ENCODE measurements around the gene ABCC9. TPM values are rescaled to one million over a fixed set of nuclear protein-coding genes. Genes with fewer than 3 reads are reported as not detected.

Gene ABCC9
- total RNA-seq, 4 donors from 2014 or later, result 76.1 to 140 (median 118) TPM

GRCh38 chr12:21888276-21888863 is 52.9 kb downstream of the ABCC9 start:
- Histone ChIP-seq H3K36me3 (peaks cover 0 to 11% of the 10 kb centered on the region in 2 donors), H3K27me3 (no peaks in the 10 kb centered on the region), H3K4me1 (peaks cover 35 to 47% of the 10 kb centered on the region in 2 donors), H3K9me3 (no peaks in the 10 kb centered on the region), H3K4me3 (no peak overlapping the region), H3K27ac (peak overlapping the region; percentile 31 to 81 (median 42))
- TF ChIP-seq CTCF (IDR thresholded peaks at IDR 0.05 in 4 of 5, conservative IDR thresholded peaks at IDR 0.05 in 1 of 5) (no peak), POLR2A (IDR thresholded peaks at IDR 0.05) (no peak)
- in situ Hi-C loops (cut with MboI; ENCODE audit: low sequenced_read_pairs in 4 of 4), result no loop called here
- DNase-seq, result no peak
- no peak for ATAC-seq
- intact Hi-C loops (cut with DNase I; ENCODE audit: low total_unique reads), result no loop called here

GRCh38 chr12:21884936-21885335 is 56.3 kb downstream of the ABCC9 start:
- in situ Hi-C loops (cut with MboI; ENCODE audit: low sequenced_read_pairs in 4 of 4) (no loop called here), intact Hi-C loops (cut with DNase I; ENCODE audit: low total_unique reads) (loop anchor here (5.0 kb wide), 1 partner anchor 57 kb away; the partner anchor contains the start of gene ABCC9)
- Histone ChIP-seq H3K4me3 (no peak overlapping the region), H3K27ac (peak overlapping the region; percentile 79 to 82 (median 81)), H3K4me1 (peaks cover 41 to 56% of the 10 kb centered on the region in 2 donors), H3K27me3 (no peaks in the 10 kb centered on the region), H3K36me3 (peaks cover 0 to 11% of the 10 kb centered on the region in 2 donors), H3K9me3 (no peaks in the 10 kb centered on the region)
- ATAC-seq (no peak), DNase-seq (no peak)
- TF ChIP-seq CTCF (IDR thresholded peaks at IDR 0.05 in 4 of 5, conservative IDR thresholded peaks at IDR 0.05 in 1 of 5), result no peak
- TF ChIP-seq POLR2A (IDR thresholded peaks at IDR 0.05), result no peak

GRCh38 chr12:21882635-21883034 is 58.6 kb downstream of the ABCC9 start:
- H3K9me3 ChIP-seq, result no peaks in the 10 kb centered on the region
- intact Hi-C loops (cut with DNase I; ENCODE audit: low total_unique reads), result loop anchor here (2.0 to 5.0 kb wide), 2 partner anchors 56 to 60 kb away; partner anchors contain the start of gene ABCC9
- H3K36me3 ChIP-seq, result peaks cover 0 to 10% of the 10 kb centered on the region in 2 donors
- in situ Hi-C loops (cut with MboI; ENCODE audit: low sequenced_read_pairs in 4 of 4), result no loop called here
- DNase-seq (no peak), ATAC-seq (no peak)
- no peak overlapping the region for H3K4me3 ChIP-seq
- TF ChIP-seq POLR2A (IDR thresholded peaks at IDR 0.05), result no peak
- no peak for TF ChIP-seq CTCF (IDR thresholded peaks at IDR 0.05 in 4 of 5, conservative IDR thresholded peaks at IDR 0.05 in 1 of 5)
- H3K4me1 ChIP-seq, result peaks cover 46% of the 10 kb centered on the region in 2 donors
- H3K27me3 ChIP-seq, result no peaks in the 10 kb centered on the region
- H3K27ac ChIP-seq, result peak overlapping the region; percentile 79 to 82 (median 81)

GRCh38 chr12:21881965-21882364 is 59.3 kb downstream of the ABCC9 start:
- peaks cover 46% of the 10 kb centered on the region in 2 donors for H3K4me1 ChIP-seq
- H3K36me3 ChIP-seq, result peaks cover 0 to 4% of the 10 kb centered on the region in 2 donors
- in situ Hi-C loops (cut with MboI; ENCODE audit: low sequenced_read_pairs in 4 of 4), result no loop called here
- intact Hi-C loops (cut with DNase I; ENCODE audit: low total_unique reads), result loop anchor here (2.0 to 5.0 kb wide), 2 partner anchors 55 to 60 kb away; partner anchors contain the start of gene ABCC9
- H3K9me3 ChIP-seq, result no peaks in the 10 kb centered on the region
- H3K4me3 ChIP-seq, result no peak overlapping the region
- peak; percentile 88 to 95 for ATAC-seq
- H3K27ac ChIP-seq, result peak overlapping the region; percentile 79 to 82 (median 81)
- H3K27me3 ChIP-seq, result no peaks in the 10 kb centered on the region
- no peak for TF ChIP-seq POLR2A (IDR thresholded peaks at IDR 0.05)
- TF ChIP-seq CTCF (IDR thresholded peaks at IDR 0.05 in 4 of 5, conservative IDR thresholded peaks at IDR 0.05 in 1 of 5), result no peak
- DNase-seq, result peak; percentile 59 to 68
